GM06990 (cell line): Measurements from ENCODE around the gene PCDHB7.
"Not testable (repeated sequence)": the region's sequence is repeated elsewhere in the genome, so short reads cannot be mapped to it uniquely, and the experiment has no call there.

Experiments used
- DNase-seq: peaks from one replicate; pipeline ENCODE4 v3.0.0-alpha.2; 2011; ENCODE audit not compliant: insufficient read length; ENCODE audit errors: extremely low read depth
- H3K27me3 ChIP-seq: replicated peaks from 2 replicates; pipeline ENCODE4 v1.6.0; 2011; ENCODE audit warnings: low read length; ENCODE audit not compliant: control insufficient read depth, insufficient read depth
- H3K36me3 ChIP-seq: 2 replicates; pipeline ENCODE4 v1.5.1; 2011; ENCODE audit warnings: low read length; ENCODE audit not compliant: control insufficient read depth, insufficient read depth
- H3K4me3 ChIP-seq: replicated peaks from 2 replicates; pipeline ENCODE4 v1.5.1; 2011; ENCODE audit warnings: low read depth, mild to moderate bottlenecking, control low read depth, low read length
- CTCF ChIP-seq: IDR thresholded peaks from 2 replicates; pipeline ENCODE4 v1.5.1; 2011; ENCODE audit warnings: low read length, control low read depth, mild to moderate bottlenecking, inconsistent platforms; ENCODE audit not compliant: insufficient read depth, poor library complexity, severe bottlenecking

PCDHB7 gene

DNA sequence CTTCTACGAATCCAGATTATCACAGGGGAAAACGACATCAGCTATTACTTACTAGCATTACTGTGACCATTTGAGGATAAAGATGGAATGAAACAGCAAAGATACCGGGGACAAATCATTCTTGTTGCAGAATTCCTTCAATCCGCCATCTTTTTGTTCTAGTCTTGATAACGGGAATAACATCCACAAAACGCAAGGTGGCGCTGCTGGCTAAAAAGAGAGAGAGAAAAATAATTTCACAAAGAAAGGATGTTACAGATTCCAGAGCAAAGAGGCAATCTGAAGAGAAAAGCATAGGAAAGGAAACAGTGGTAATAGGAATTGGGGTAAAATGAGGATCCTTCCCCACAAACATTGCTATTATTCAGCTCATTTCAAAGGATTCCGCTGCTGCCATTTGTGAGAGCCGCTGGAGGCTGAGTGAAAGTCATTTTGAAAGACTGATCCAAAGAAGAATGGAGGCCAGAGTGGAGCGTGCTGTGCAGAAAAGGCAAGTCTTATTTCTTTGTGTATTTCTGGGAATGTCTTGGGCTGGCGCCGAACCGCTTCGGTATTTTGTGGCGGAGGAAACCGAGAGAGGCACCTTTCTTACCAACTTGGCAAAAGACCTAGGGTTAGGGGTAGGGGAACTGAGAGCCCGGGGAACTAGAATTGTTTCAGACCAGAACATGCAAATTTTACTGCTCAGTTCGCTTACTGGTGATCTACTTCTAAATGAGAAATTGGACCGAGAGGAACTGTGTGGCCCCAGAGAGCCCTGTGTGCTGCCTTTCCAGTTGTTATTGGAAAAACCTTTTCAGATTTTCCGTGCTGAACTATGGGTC, at the start of gene PCDHB7:
TSS of gene PCDHB7 (plus strand) at position 264 of the 824 bp plus-strand sequence. CDS start at position 456, 192 bp downstream.
- H3K4me3 ChIP-seq: no peak within 1 kb of the TSS
- no peak for DNase-seq

DNA sequence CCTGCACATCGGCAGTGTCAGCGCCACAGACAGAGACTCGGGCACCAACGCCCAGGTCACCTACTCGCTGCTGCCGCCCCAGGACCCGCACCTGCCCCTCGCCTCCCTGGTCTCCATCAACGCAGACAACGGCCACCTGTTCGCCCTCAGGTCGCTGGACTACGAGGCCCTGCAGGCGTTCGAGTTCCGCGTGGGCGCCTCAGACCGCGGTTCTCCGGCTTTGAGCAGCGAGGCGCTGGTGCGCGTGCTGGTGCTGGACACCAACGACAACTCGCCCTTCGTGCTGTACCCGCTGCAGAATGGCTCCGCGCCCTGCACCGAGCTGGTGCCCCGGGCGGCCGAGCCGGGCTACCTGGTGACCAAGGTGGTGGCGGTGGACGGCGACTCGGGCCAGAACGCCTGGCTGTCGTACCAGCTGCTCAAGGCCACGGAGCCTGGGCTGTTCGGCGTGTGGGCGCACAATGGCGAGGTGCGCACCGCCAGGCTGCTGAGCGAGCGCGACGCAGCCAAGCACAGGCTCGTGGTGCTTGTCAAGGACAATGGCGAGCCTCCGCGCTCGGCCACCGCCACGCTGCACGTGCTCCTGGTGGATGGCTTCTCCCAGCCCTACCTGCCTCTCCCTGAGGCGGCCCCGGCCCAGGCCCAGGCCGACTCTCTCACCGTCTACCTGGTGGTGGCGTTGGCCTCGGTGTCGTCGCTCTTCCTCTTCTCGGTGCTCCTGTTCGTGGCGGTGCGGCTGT, 48.9 kb upstream of the PCDHB7 start:
- DNase-seq, H3K27me3 ChIP-seq, H3K4me3 ChIP-seq, H3K36me3 ChIP-seq: not testable (repeated sequence)

More for the DNA sequence above, at the start of gene PCDHB7:
- no peaks in the 10 kb centered on the region for H3K36me3 ChIP-seq
- TF ChIP-seq CTCF: no peak
- no peaks in the 10 kb centered on the region for H3K27me3 ChIP-seq

GRCh38 chr5:141127305-141127704, 45.1 kb upstream of the PCDHB7 start:
- Histone ChIP-seq H3K27me3 (no peaks in the 10 kb centered on the region), H3K36me3 (no peaks in the 10 kb centered on the region), H3K4me3 (no peak overlapping the region)
- TF ChIP-seq CTCF: no peak
- DNase-seq: no peak

DNA sequence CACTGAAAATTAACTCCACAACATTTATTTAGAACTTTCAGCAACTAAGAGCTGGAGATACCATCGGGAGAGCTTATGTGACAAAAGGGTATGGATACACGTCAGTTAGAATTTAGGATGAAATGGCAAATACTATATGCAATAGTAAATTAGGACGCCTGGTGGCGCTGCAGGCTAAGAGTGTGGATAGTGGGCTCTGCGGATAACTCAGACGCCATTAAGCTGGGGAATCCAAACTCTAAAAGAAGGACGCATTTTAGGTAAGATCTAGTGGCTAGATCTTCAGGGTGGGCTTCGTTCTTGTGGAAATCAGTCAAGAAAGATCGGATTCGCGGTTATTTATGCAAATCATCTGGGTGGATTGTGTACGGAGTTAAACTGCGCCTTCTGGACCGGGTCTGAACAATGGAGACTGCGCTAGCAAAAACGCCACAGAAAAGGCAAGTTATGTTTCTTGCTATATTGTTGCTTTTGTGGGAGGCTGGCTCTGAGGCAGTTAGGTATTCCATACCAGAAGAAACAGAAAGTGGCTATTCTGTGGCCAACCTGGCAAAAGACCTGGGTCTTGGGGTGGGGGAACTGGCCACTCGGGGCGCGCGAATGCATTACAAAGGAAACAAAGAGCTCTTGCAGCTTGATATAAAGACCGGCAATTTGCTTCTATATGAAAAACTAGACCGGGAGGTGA, 37.3 kb upstream of the PCDHB7 start, which contains the start of gene PCDHB5:
TSS of gene PCDHB5 (plus strand) at position 177 of the 688 bp plus-strand sequence. CDS start at position 406, 229 bp downstream.
- no peaks in the 10 kb centered on the region for H3K27me3 ChIP-seq
- no peaks in the 10 kb centered on the region for H3K36me3 ChIP-seq
- DNase-seq: no peak
- no peak for TF ChIP-seq CTCF
- no peak within 1 kb of the TSS for H3K4me3 ChIP-seq

DNA sequence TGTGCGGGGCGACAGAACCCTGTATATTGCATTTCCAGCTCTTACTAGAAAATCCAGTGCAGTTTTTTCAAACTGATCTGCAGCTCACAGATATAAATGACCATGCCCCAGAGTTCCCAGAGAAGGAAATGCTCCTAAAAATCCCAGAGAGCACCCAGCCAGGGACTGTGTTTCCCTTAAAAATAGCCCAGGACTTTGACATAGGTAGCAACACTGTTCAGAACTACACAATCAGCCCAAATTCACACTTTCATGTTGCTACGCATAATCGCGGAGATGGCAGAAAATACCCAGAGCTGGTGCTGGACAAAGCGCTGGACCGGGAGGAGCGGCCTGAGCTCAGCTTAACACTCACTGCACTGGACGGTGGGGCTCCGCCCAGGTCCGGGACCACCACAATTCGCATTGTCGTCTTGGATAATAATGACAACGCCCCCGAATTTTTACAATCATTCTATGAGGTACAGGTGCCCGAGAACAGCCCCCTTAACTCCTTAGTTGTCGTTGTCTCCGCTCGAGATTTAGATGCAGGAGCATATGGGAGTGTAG, 36.7 kb upstream of the PCDHB7 start:
- TF ChIP-seq CTCF: no peak
- H3K4me3 ChIP-seq: no peak overlapping the region
- H3K36me3 ChIP-seq: no peaks in the 10 kb centered on the region
- DNase-seq: no peak
- H3K27me3 ChIP-seq: no peaks in the 10 kb centered on the region

DNA sequence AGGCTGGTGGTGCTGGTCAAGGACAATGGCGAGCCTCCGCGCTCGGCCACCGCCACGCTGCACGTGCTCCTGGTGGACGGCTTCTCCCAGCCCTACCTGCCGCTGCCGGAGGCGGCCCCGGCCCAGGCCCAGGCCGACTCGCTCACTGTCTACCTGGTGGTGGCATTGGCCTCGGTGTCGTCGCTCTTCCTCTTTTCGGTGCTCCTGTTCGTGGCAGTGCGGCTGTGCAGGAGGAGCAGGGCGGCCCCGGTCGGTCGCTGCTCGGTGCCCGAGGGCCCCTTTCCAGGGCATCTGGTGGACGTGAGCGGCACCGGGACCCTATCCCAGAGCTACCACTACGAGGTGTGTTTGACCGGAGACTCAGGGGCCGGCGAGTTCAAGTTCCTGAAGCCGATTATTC, 35.1 kb upstream of the PCDHB7 start:
- not testable (repeated sequence) for DNase-seq, H3K36me3 ChIP-seq, H3K27me3 ChIP-seq, H3K4me3 ChIP-seq
